Ishikawa (cell line): Measurements from ENCODE around the gene MICAL3.

Experiments
- FOXM1 ChIP-seq: IDR thresholded peaks from 2 replicates; pipeline ENCODE4 v1.6.1; 2012; ENCODE audit warnings: low read depth, borderline replicate concordance
- YY1 ChIP-seq: IDR thresholded peaks from 2 replicates; pipeline ENCODE4 v1.6.1; 2012; ENCODE audit warnings: low read depth
- TF ChIP-seq, protein P1 (sequence below): IDR thresholded peaks from 2 replicates; pipeline ENCODE4 v1.6.1; 2012; ENCODE audit warnings: low read depth, mild to moderate bottlenecking

DNA sequence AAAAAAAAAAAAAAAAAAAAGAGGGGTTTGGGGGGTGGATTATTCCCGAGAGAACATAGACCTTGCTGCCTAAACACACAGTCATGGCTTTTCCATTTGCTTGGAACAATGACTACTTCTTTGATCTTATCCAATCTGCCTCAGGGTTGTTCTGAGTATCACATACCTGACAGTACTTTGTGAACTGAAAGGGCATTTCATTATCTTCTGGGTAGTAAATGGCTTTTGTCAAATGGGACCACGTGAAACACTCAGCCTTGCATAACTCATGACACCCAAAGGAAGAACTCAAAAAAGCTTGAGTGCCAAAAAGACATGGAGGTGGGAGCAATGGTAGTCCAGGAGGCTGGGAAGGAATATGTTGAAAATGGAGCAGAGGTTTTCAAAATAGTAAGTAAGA is 126.9 kb downstream of the MICAL3 start:
- TF ChIP-seq, protein P1, sequence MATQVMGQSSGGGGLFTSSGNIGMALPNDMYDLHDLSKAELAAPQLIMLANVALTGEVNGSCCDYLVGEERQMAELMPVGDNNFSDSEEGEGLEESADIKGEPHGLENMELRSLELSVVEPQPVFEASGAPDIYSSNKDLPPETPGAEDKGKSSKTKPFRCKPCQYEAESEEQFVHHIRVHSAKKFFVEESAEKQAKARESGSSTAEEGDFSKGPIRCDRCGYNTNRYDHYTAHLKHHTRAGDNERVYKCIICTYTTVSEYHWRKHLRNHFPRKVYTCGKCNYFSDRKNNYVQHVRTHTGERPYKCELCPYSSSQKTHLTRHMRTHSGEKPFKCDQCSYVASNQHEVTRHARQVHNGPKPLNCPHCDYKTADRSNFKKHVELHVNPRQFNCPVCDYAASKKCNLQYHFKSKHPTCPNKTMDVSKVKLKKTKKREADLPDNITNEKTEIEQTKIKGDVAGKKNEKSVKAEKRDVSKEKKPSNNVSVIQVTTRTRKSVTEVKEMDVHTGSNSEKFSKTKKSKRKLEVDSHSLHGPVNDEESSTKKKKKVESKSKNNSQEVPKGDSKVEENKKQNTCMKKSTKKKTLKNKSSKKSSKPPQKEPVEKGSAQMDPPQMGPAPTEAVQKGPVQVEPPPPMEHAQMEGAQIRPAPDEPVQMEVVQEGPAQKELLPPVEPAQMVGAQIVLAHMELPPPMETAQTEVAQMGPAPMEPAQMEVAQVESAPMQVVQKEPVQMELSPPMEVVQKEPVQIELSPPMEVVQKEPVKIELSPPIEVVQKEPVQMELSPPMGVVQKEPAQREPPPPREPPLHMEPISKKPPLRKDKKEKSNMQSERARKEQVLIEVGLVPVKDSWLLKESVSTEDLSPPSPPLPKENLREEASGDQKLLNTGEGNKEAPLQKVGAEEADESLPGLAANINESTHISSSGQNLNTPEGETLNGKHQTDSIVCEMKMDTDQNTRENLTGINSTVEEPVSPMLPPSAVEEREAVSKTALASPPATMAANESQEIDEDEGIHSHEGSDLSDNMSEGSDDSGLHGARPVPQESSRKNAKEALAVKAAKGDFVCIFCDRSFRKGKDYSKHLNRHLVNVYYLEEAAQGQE, result no peak
- no peak for TF ChIP-seq FOXM1
- TF ChIP-seq YY1, result no peak
